HepG2 (cell line): Measurements from ENCODE around the gene PHLPP2. TPM values are rescaled to one million over a fixed set of nuclear protein-coding genes. Genes with fewer than 3 reads are reported as not detected.
A peak's percentile ranks its signal among the peaks of the same experiment; 100 is the strongest.

Experiments
- ARHGAP35 ChIP-seq: sonication (generic); formaldehyde crosslinking; IDR thresholded peaks from 2 replicates; pipeline ENCODE4 v1.9.0; 2022; ENCODE audit warnings: mild to moderate bottlenecking, inconsistent platforms, moderate library complexity, missing genetic modification reagents, borderline replicate concordance
- ARID2 ChIP-seq: sonication (generic); formaldehyde crosslinking; IDR thresholded peaks from 2 replicates; pipeline ENCODE4 v1.8.1; 2022; ENCODE audit warnings: mild to moderate bottlenecking, missing genetic modification reagents, borderline replicate concordance
- BRCA1 ChIP-seq: sonication (generic); formaldehyde crosslinking; IDR thresholded peaks from 2 replicates; pipeline ENCODE4 v1.4.0; 2020; ENCODE audit warnings: missing genetic modification reagents
- ELF1 ChIP-seq: sonication (generic); formaldehyde crosslinking; IDR thresholded peaks from 2 replicates; pipeline ENCODE4 v1.4.0; 2020; ENCODE audit warnings: missing genetic modification reagents
- IKZF4 ChIP-seq: sonication (generic); formaldehyde crosslinking; IDR thresholded peaks from 2 replicates; pipeline ENCODE4 v1.5.1; 2020; ENCODE audit warnings: borderline replicate concordance, mild to moderate bottlenecking, low read depth, missing genetic modification reagents; ENCODE audit errors: not compliant biosample characterization
- PHB2 ChIP-seq: fragments of 450-650 bp; IDR thresholded peaks from 2 replicates; pipeline ENCODE4 v1.6.1; 2018; ENCODE audit not compliant: partially characterized antibody
- SOX6 ChIP-seq, 2 experiments: fragments of 450-650 bp in 1 of 2; sonication (generic) in 1 of 2; formaldehyde crosslinking in 1 of 2; IDR thresholded peaks; 2 replicates each; pipeline versions ENCODE4 v1.4.0 to v1.6.1; 2017 to 2020; ENCODE audit warnings: antibody characterized with exemption in 1 of 2, mild to moderate bottlenecking in 1 of 2, missing genetic modification reagents in 1 of 2
- TCF12 ChIP-seq, 2 experiments: fragments of 450-650 bp in 1 of 2; sonication (generic) in 1 of 2; formaldehyde crosslinking in 1 of 2; IDR thresholded peaks; 2 replicates each; pipeline versions ENCODE4 v1.6.1 to v1.8.0; 2017 to 2022; ENCODE audit warnings: antibody characterized with exemption in 1 of 2, mild to moderate bottlenecking in 1 of 2, missing genetic modification reagents in 1 of 2, moderate library complexity in 1 of 2
- ZBTB20 ChIP-seq: sonication (generic); formaldehyde crosslinking; IDR thresholded peaks from 2 replicates; pipeline ENCODE4 v1.8.1; 2023; ENCODE audit warnings: missing genetic modification reagents, low read depth, mild to moderate bottlenecking, borderline replicate concordance
- ZNF335 ChIP-seq: sonication (generic); formaldehyde crosslinking; IDR thresholded peaks from 2 replicates; pipeline ENCODE4 v1.4.0; 2020; ENCODE audit warnings: missing genetic modification reagents
- ZNF530 ChIP-seq: sonication (generic); formaldehyde crosslinking; IDR thresholded peaks from 2 replicates; pipeline ENCODE4 v1.5.0; 2020; ENCODE audit warnings: low read depth, mild to moderate bottlenecking, missing genetic modification reagents
- ZNF564 ChIP-seq: sonication (generic); formaldehyde crosslinking; IDR thresholded peaks from 2 replicates; pipeline ENCODE4 v1.8.1; 2023; ENCODE audit warnings: mild to moderate bottlenecking, missing genetic modification reagents
- ZNF83 ChIP-seq: sonication (generic); formaldehyde crosslinking; IDR thresholded peaks from 2 replicates; pipeline ENCODE4 v1.4.0; 2020; ENCODE audit warnings: missing genetic modification reagents, mild to moderate bottlenecking, borderline replicate concordance
- polyA plus RNA-seq, 8 experiments: library from polyadenylated mRNA; depleted of rRNA in 3 of 8; stranded (reverse) in 7 of 8; unstranded in 1 of 8; fragments of >200 nt; fragmentation: Illumina TruSeq in 4 of 8; extraction: Trizol in 4 of 8; gene quantifications; 2 replicates each; pipeline versions ENCODE4 v1.2.1 to v1.2.3, GENCODE V29; 2011 to 2016; ENCODE audit warnings: low read depth in 4 of 8, missing spikeins in 1 of 8, mixed read lengths in 1 of 8; ENCODE audit not compliant: insufficient read depth in 1 of 8
- total RNA-seq, 5 experiments: library from RNA; depleted of rRNA; stranded (reverse); fragments of >200 nt; fragmentation: Illumina TruSeq; extraction: Trizol; gene quantifications; 2 replicates each; pipeline ENCODE4 v1.2.3, GENCODE V29; 2016; ENCODE audit warnings: low read depth in 1 of 5
- TF ChIP-seq, protein P1 (sequence below): sonication (generic); formaldehyde crosslinking; IDR thresholded peaks from 2 replicates; pipeline ENCODE4 v1.8.0; 2022; ENCODE audit warnings: low read depth, missing genetic modification reagents
- TF ChIP-seq, protein P2 (sequence below): sonication (generic); formaldehyde crosslinking; IDR thresholded peaks from 2 replicates; pipeline ENCODE4; 2020; ENCODE audit warnings: missing genetic modification reagents, mild to moderate bottlenecking, borderline replicate concordance
- TF ChIP-seq, protein P3 (sequence below): sonication (generic); formaldehyde crosslinking; IDR thresholded peaks from 2 replicates; pipeline ENCODE4 v1.5.0; 2020; ENCODE audit warnings: missing genetic modification reagents

PHLPP2 gene
- total and polyA plus RNA-seq, 2 of the 13 experiments (the other 11 are each of a cell fraction or from before 2014, with no cell fraction given), result 8.9 TPM

DNA sequence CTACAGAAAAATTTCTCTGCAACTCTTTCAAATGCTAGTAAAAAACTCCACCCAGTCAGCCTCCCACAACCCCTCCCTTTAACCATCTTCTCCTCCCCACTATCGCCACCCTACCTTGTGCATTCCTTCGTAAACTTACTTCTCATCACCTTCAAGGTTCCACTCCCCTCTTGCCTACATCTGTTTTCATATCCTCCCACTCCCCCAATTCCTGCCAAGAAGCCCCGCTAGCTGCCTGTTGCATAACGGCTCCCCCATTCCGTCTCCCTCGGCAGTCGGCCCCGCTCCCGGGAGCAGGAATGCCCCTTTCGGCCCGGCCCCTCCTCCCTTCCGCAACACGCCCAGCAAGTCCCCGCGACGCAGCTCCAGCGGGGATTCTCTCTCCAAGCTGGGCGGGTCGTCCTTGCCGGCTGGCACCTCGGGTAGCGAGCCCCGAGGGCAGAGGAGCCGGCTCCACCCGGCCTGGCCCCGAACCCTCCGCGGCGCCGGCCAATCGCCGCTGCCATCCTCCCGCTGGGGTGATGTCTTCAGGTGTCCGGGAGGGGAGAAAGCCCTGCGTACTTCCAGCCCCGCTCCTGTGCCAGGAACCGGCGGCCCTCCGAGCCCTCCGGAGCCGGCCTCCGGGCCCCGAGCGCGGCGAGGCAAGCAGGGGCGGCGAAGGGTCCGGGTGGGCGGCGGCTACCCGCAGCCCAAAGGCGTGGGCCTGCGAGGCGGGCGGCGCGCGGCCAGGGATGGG lies 1.5 kb downstream of the PHLPP2 start (continued):
- TF ChIP-seq, protein P1, sequence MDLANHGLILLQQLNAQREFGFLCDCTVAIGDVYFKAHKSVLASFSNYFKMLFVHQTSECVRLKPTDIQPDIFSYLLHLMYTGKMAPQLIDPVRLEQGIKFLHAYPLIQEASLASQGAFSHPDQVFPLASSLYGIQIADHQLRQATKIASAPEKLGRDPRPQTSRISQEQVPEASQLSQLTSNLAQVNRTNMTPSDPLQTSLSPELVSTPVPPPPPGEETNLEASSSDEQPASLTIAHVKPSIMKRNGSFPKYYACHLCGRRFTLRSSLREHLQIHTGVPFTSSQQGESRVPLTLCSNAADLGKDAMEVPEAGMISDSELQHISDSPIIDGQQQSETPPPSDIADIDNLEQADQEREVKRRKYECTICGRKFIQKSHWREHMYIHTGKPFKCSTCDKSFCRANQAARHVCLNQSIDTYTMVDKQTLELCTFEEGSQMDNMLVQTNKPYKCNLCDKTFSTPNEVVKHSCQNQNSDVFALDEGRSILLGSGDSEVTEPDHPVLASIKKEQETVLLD (CRISPR knock-in tag), result no peak; the same call in 1 of the 2 replicates
- peak; percentile 23; the same call in 1 of the 2 replicates for TF ChIP-seq ZBTB20 (CRISPR knock-in tag)
- TF ChIP-seq ARHGAP35, result no peak
- 0 out of 2 replicates have a peak, but pooled peaks have one; percentile 39 for TF ChIP-seq BRCA1
- TF ChIP-seq ZNF83 (CRISPR knock-in tag), result 0 out of 2 replicates have a peak, but pooled peaks have one; percentile 90
- no peak for TF ChIP-seq ZNF530
- TF ChIP-seq ZNF564 (CRISPR knock-in tag), result peak; percentile 19; the same call in 1 of the 2 replicates
- peak; percentile 55 for TF ChIP-seq ELF1 (CRISPR knock-in tag)
- peak; percentile 21 for TF ChIP-seq IKZF4 (CRISPR knock-in tag)
- no peak for TF ChIP-seq SOX6 (IDR thresholded peaks at IDR 0.05)
- TF ChIP-seq SOX6 (CRISPR knock-in tag; IDR thresholded peaks at IDR 0.05), result peak; percentile 57; the same call in 1 of the 2 replicates
- TF ChIP-seq, protein P2, sequence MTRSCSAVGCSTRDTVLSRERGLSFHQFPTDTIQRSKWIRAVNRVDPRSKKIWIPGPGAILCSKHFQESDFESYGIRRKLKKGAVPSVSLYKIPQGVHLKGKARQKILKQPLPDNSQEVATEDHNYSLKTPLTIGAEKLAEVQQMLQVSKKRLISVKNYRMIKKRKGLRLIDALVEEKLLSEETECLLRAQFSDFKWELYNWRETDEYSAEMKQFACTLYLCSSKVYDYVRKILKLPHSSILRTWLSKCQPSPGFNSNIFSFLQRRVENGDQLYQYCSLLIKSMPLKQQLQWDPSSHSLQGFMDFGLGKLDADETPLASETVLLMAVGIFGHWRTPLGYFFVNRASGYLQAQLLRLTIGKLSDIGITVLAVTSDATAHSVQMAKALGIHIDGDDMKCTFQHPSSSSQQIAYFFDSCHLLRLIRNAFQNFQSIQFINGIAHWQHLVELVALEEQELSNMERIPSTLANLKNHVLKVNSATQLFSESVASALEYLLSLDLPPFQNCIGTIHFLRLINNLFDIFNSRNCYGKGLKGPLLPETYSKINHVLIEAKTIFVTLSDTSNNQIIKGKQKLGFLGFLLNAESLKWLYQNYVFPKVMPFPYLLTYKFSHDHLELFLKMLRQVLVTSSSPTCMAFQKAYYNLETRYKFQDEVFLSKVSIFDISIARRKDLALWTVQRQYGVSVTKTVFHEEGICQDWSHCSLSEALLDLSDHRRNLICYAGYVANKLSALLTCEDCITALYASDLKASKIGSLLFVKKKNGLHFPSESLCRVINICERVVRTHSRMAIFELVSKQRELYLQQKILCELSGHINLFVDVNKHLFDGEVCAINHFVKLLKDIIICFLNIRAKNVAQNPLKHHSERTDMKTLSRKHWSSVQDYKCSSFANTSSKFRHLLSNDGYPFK (CRISPR knock-in tag), result peak; percentile 72; the same call in 1 of the 2 replicates
- TF ChIP-seq, protein P3, sequence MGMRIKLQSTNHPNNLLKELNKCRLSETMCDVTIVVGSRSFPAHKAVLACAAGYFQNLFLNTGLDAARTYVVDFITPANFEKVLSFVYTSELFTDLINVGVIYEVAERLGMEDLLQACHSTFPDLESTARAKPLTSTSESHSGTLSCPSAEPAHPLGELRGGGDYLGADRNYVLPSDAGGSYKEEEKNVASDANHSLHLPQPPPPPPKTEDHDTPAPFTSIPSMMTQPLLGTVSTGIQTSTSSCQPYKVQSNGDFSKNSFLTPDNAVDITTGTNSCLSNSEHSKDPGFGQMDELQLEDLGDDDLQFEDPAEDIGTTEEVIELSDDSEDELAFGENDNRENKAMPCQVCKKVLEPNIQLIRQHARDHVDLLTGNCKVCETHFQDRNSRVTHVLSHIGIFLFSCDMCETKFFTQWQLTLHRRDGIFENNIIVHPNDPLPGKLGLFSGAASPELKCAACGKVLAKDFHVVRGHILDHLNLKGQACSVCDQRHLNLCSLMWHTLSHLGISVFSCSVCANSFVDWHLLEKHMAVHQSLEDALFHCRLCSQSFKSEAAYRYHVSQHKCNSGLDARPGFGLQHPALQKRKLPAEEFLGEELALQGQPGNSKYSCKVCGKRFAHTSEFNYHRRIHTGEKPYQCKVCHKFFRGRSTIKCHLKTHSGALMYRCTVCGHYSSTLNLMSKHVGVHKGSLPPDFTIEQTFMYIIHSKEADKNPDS (CRISPR knock-in tag), result no peak; the same call in 1 of the 2 replicates
- no peak for TF ChIP-seq ARID2 (CRISPR knock-in tag)
- TF ChIP-seq TCF12 (IDR thresholded peaks at IDR 0.05), result no peak
- peak; percentile 34; the same call in 1 of the 2 replicates for TF ChIP-seq TCF12 (CRISPR knock-in tag; IDR thresholded peaks at IDR 0.05)
- TF ChIP-seq PHB2, result no peak
- 0 out of 2 replicates have a peak, but pooled peaks have one; percentile 45 for TF ChIP-seq ZNF335 (CRISPR knock-in tag)
